Smooth muscle cell (in vitro differentiated cells): ENCODE data around the gene MAP3K9. TPM values are rescaled to one million over a fixed set of nuclear protein-coding genes. Genes with fewer than 3 reads are reported as not detected.

ENCODE experiments used
- DNase-seq: peaks from one replicate; lab custom pipeline; 2025; ENCODE audit not compliant: unreplicated experiment; lab: John Stamatoyannopoulos, UW
- H2AFZ ChIP-seq: fragments of 200-600 bp; sonication (generic); 2 replicates; pipeline ENCODE4 v1.6.0; 2016; ENCODE audit warnings: antibody characterized with exemption, low read depth, mild to moderate bottlenecking
- H3F3A ChIP-seq: fragments of 200-600 bp; sonication (generic); 2 replicates; pipeline ENCODE4 v1.6.0; 2017; ENCODE audit warnings: antibody characterized with exemption, low read depth
- H3K27ac ChIP-seq: fragments of 200-600 bp; sonication (generic); 2 replicates; pipeline ENCODE4 v1.5.1; 2016; ENCODE audit warnings: low read depth, mild to moderate bottlenecking
- H3K27me3 ChIP-seq: fragments of 200-600 bp; sonication (generic); 2 replicates; pipeline ENCODE4 v1.6.1; 2016; ENCODE audit warnings: low read depth, mild to moderate bottlenecking
- H3K36me3 ChIP-seq: fragments of 200-600 bp; sonication (generic); 2 replicates; pipeline ENCODE4 v1.5.1; 2016; ENCODE audit warnings: low read depth
- H3K4me1 ChIP-seq: fragments of 200-600 bp; sonication (generic); 2 replicates; pipeline ENCODE4 v1.5.1; 2016; ENCODE audit warnings: low read depth
- H3K4me2 ChIP-seq: fragments of 200-600 bp; sonication (generic); 2 replicates; pipeline ENCODE4 v1.6.0; 2016; ENCODE audit warnings: mild to moderate bottlenecking
- H3K4me3 ChIP-seq: fragments of 200-600 bp; sonication (generic); 2 replicates; pipeline ENCODE4 v1.5.1; 2016; ENCODE audit warnings: mild to moderate bottlenecking
- H3K79me2 ChIP-seq: fragments of 200-600 bp; sonication (generic); 2 replicates; pipeline ENCODE4 v1.6.0; 2016; ENCODE audit warnings: low read depth, mild to moderate bottlenecking
- H3K9ac ChIP-seq: fragments of 200-600 bp; sonication (generic); 2 replicates; pipeline ENCODE4 v1.6.0; 2016; ENCODE audit warnings: low read depth
- H3K9me3 ChIP-seq: fragments of 200-600 bp; sonication (generic); replicated peaks from 2 replicates; pipeline ENCODE4 v1.5.1; 2016; ENCODE audit warnings: low read depth
- H4K20me1 ChIP-seq: fragments of 200-600 bp; sonication (generic); 2 replicates; pipeline ENCODE4 v1.6.0; 2016; ENCODE audit warnings: low read depth
- CTCF ChIP-seq: fragments of 200-600 bp; sonication (generic); IDR thresholded peaks from 2 replicates; pipeline ENCODE4 v1.5.1; 2017; ENCODE audit warnings: borderline replicate concordance, mild to moderate bottlenecking, antibody characterized with exemption; ENCODE audit not compliant: insufficient read depth, poor library complexity, severe bottlenecking
- WGBS: methylation state at CpG from one replicate; pipeline ENCODE4 v1.1.7; 2016; ENCODE audit warnings: low lambda C conversion rate; 5-methylcytosine and 5-hydroxymethylcytosine counted together
- polyA plus RNA-seq: library from polyadenylated mRNA; unstranded; fragments of >200 nt; fragmentation: Nextera tagmentation; extraction: Ambion mirVana; gene quantifications from 2 replicates; pipeline ENCODE4 v1.2.1, GENCODE V29; 2016
- total RNA-seq: library from RNA; depleted of rRNA; stranded (reverse); fragments of >200 nt; gene quantifications from 2 replicates; pipeline ENCODE4 v1.2.3, GENCODE V29; 2014

The MAP3K9 gene
- total and polyA plus RNA-seq, 2 experiments from 2014 or later: 0.22 to 2.4 TPM

GRCh38 chr14:70731447-70732239 is 77.7 kb downstream of the MAP3K9 start:
- Histone ChIP-seq H3K79me2 (no peaks in the 10 kb centered on the region), H3K27me3 (no peaks in the 10 kb centered on the region), H3K36me3 (no peaks in the 10 kb centered on the region), H3F3A (no peaks in the 10 kb centered on the region), H3K27ac (no peak overlapping the region), H4K20me1 (no peaks in the 10 kb centered on the region), H3K4me2 (no peak overlapping the region), H3K4me1 (no peaks in the 10 kb centered on the region), H3K4me3 (no peak overlapping the region), H3K9me3 (no peaks in the 10 kb centered on the region), H3K9ac (no peak overlapping the region), H2AFZ (no peak overlapping the region)
- TF ChIP-seq CTCF: no peak
- DNase-seq: no peak
- 91% methylated on average over 7 of the region's 7 CpGs for WGBS

- Histone ChIP-seq H4K20me1 (no peaks in the 10 kb centered on the region), H2AFZ (no peak overlapping the region), H3K4me2 (no peak overlapping the region), H3K36me3 (no peaks in the 10 kb centered on the region), H3K79me2 (no peaks in the 10 kb centered on the region), H3K27me3 (no peaks in the 10 kb centered on the region), H3K4me1 (no peaks in the 10 kb centered on the region), H3K27ac (no peak overlapping the region), H3F3A (no peaks in the 10 kb centered on the region), H3K4me3 (no peak overlapping the region), H3K9me3 (no peaks in the 10 kb centered on the region), H3K9ac (no peak overlapping the region)
- no peak for DNase-seq
- WGBS: 92% methylated on average over 17 of the region's 17 CpGs
- no peak for TF ChIP-seq CTCF
Observed at GRCh38 chr14:70730393-70730792, 78.9 kb downstream of the MAP3K9 start.

GRCh38 chr14:70726651-70727375 is 82.5 kb downstream of the MAP3K9 start:
- Histone ChIP-seq H3K27me3 (no peaks in the 10 kb centered on the region), H3K36me3 (no peaks in the 10 kb centered on the region), H2AFZ (no peak overlapping the region), H4K20me1 (no peaks in the 10 kb centered on the region), H3K9me3 (no peaks in the 10 kb centered on the region), H3K27ac (no peak overlapping the region), H3K4me2 (no peak overlapping the region), H3K79me2 (no peaks in the 10 kb centered on the region), H3K4me1 (no peaks in the 10 kb centered on the region), H3K9ac (no peak overlapping the region), H3K4me3 (no peak overlapping the region), H3F3A (no peaks in the 10 kb centered on the region)
- WGBS: 76% methylated on average over 6 of the region's 6 CpGs
- no peak for TF ChIP-seq CTCF
- no peak for DNase-seq
